Fibroblast of lung (primary cell): Measurements from ENCODE around the gene SLC22A7. TPM values are rescaled to one million over a fixed set of nuclear protein-coding genes. Genes with fewer than 3 reads are reported as not detected.

Experiments used
- DNase-seq, 2 donors: peaks; one replicate each; pipeline versions ENCODE4 v3.0.0 to v3.0.0-alpha.2; 2010; ENCODE audit warnings: low read depth in 2 of 2
- H2AFZ ChIP-seq: 2 replicates; pipeline ENCODE4 v1.5.1; 2012; ENCODE audit warnings: low read length, control low read depth, inconsistent platforms
- H3K27ac ChIP-seq: 2 replicates; pipeline ENCODE4 v1.5.1; 2011; ENCODE audit warnings: low read length, control low read depth; ENCODE audit not compliant: insufficient read depth
- H3K27me3 ChIP-seq: 2 replicates; pipeline ENCODE4 v1.5.1; 2011; ENCODE audit warnings: mild to moderate bottlenecking, low read length; ENCODE audit not compliant: control insufficient read depth, insufficient read depth
- H3K36me3 ChIP-seq: 2 replicates; pipeline ENCODE4 v1.5.1; 2011; ENCODE audit warnings: low read length; ENCODE audit not compliant: control insufficient read depth, insufficient read depth
- H3K4me1 ChIP-seq: 2 replicates; pipeline ENCODE4 v1.5.1; 2011; ENCODE audit warnings: low read length; ENCODE audit not compliant: control insufficient read depth, insufficient read depth; ENCODE audit errors: extremely low read depth
- H3K4me2 ChIP-seq: 2 replicates; pipeline ENCODE4 v1.5.1; 2011; ENCODE audit warnings: low read length, control low read depth; ENCODE audit not compliant: insufficient read depth; ENCODE audit errors: extremely low read depth
- H3K4me3 ChIP-seq, 4 experiments: fragments of 200-600 bp in 1 of 4; sonication (generic) in 1 of 4; replicated peaks in 1 of 4; 2 replicates each; pipeline ENCODE4 v1.5.1; 2011 to 2016; ENCODE audit warnings: low read length in 4 of 4, low read depth in 3 of 4, mild to moderate bottlenecking in 3 of 4, control low read depth in 2 of 4, inconsistent platforms in 1 of 4, mixed read lengths in 1 of 4; ENCODE audit not compliant: insufficient read depth in 1 of 4; ENCODE audit errors: control extremely low read depth in 1 of 4
- H3K79me2 ChIP-seq: 2 replicates; pipeline ENCODE4 v1.5.1; 2012; ENCODE audit warnings: mild to moderate bottlenecking, low read length, inconsistent platforms; ENCODE audit not compliant: control insufficient read depth, insufficient read depth
- H3K9ac ChIP-seq: 2 replicates; pipeline ENCODE4 v1.5.1; 2011; ENCODE audit warnings: mild to moderate bottlenecking, low read length, control low read depth; ENCODE audit not compliant: insufficient read depth
- H3K9me3 ChIP-seq: 2 replicates; pipeline ENCODE4 v1.5.1; 2012; ENCODE audit warnings: low read depth, low read length; ENCODE audit not compliant: control insufficient read depth, insufficient read depth
- H4K20me1 ChIP-seq: 2 replicates; pipeline ENCODE4 v1.5.1; 2011; ENCODE audit warnings: low read length; ENCODE audit not compliant: control insufficient read depth, insufficient read depth; ENCODE audit errors: extremely low read depth
- EZH2 ChIP-seq: IDR thresholded peaks from 2 replicates; pipeline ENCODE4 v1.5.1; 2012; ENCODE audit warnings: low read length, control low read depth, mild to moderate bottlenecking; ENCODE audit errors: missing control alignments
- polyA plus RNA-seq, 2 donors: library from polyadenylated mRNA; depleted of rRNA in 1 of 2; stranded (reverse) in 1 of 2; unstranded in 1 of 2; fragments of >200 nt; gene quantifications; 2 replicates each; pipeline ENCODE4 v1.2.1, GENCODE V29; 2011 to 2012; ENCODE audit warnings: missing spikeins in 1 of 2
- total RNA-seq: library from RNA; depleted of rRNA; stranded (reverse); fragments of >200 nt; gene quantifications from 2 replicates; pipeline ENCODE4 v1.2.1, GENCODE V29; 2014
- TF ChIP-seq, protein P1 (sequence below), 2 donors: IDR thresholded peaks in 1 of 2; conservative IDR thresholded peaks in 1 of 2; 1 replicate in 1 of 2; 2 replicates in 1 of 2; pipeline ENCODE4 v1.5.1; 2011 to 2012; ENCODE audit warnings: low read length in 2 of 2, control low read depth in 1 of 2, inconsistent platforms in 1 of 2, low read depth in 1 of 2, mild to moderate bottlenecking in 1 of 2

The SLC22A7 gene
- total and polyA plus RNA-seq, 2 donors (not counting 1 experiment from before 2014, with no cell fraction given) = not detected

DNA sequence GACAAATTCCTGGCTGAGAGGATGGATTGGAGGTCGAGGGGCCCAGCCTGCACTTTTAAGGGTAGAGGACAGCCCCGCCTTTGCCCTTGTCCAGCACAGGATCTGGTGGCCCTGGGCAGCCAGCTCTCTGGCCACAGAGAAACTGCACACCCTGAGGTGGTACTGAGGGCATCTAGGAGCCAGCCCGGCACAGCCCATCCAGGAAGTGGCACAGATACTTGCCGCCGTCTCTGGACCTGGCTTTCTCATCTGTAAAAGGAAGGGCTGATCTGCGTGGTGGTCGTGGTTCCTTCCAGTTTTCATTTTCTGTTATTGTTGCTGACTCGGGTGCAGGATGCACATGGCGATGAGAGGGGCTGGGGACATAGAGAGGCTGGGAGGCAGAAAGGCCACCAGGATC is 16.0 kb upstream of the SLC22A7 start:
- Histone ChIP-seq H3K27ac (no peak overlapping the region), H3K4me2 (no peak overlapping the region), H3K27me3 (peaks cover 10% of the 10 kb centered on the region), H3K9me3 (no peaks in the 10 kb centered on the region), H3K79me2 (no peaks in the 10 kb centered on the region), H2AFZ (no peak overlapping the region), H3K4me3 (no peak overlapping the region), H3K9ac (no peak overlapping the region), H4K20me1 (no peaks in the 10 kb centered on the region), H3K36me3 (no peaks in the 10 kb centered on the region), H3K4me1 (no peaks in the 10 kb centered on the region)
- TF ChIP-seq, protein P1, sequence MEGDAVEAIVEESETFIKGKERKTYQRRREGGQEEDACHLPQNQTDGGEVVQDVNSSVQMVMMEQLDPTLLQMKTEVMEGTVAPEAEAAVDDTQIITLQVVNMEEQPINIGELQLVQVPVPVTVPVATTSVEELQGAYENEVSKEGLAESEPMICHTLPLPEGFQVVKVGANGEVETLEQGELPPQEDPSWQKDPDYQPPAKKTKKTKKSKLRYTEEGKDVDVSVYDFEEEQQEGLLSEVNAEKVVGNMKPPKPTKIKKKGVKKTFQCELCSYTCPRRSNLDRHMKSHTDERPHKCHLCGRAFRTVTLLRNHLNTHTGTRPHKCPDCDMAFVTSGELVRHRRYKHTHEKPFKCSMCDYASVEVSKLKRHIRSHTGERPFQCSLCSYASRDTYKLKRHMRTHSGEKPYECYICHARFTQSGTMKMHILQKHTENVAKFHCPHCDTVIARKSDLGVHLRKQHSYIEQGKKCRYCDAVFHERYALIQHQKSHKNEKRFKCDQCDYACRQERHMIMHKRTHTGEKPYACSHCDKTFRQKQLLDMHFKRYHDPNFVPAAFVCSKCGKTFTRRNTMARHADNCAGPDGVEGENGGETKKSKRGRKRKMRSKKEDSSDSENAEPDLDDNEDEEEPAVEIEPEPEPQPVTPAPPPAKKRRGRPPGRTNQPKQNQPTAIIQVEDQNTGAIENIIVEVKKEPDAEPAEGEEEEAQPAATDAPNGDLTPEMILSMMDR (conservative IDR thresholded peaks at IDR 0.05 in 1 of 2, IDR thresholded peaks at IDR 0.05 in 1 of 2; ENCODE audit: low read depth in 1 of 2, low read length in 2 of 2) = no peak
- TF ChIP-seq EZH2 = no peak
- no peak for DNase-seq

DNA sequence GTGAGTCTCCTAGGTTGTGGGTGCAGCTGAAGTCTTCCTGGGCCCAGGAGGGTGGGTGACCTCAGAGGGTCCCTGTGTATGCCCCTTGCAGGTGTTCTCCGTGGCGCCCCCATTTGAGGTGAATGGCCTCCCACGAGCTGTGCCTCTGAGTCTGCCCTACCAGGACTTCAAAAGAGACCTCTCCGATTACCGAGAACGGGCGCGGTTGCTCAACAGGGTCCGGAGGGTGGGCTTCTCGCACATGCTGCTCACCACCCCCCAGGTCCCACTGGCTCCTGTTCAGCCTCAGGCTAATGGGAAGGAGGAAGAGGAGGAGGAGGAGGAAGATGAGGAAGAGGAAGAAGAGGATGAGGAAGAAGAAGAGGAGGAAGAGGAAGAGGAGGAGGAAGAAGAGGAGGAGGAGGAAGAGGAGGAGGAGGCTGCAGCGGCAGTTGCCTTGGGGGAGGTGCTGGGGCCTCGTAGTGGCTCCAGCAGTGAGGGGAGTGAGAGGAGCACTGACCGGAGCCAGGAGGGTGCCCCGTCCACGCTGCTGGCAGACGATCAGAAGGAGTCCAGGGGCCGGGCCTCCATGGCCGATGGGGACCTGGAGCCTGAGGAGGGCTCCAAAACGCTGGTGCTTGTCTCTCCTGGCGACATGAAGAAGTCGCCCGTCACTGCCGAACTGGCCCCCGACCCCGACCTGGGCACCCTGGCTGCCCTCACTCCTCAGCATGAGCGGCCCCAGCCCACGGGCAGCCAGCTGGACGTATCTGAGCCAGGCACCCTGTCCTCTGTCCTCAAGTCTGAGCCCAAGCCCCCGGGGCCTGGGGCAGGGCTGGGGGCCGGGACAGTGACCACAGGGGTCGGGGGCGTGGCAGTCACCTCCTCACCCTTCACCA is 15.2 kb upstream of the SLC22A7 start:
- no peak overlapping the region for H3K9ac ChIP-seq
- peaks cover 10% of the 10 kb centered on the region for H3K27me3 ChIP-seq
- H3K27ac ChIP-seq = no peak overlapping the region
- DNase-seq = no peak
- TF ChIP-seq EZH2 = no peak
- TF ChIP-seq, protein P1 (conservative IDR thresholded peaks at IDR 0.05 in 1 of 2, IDR thresholded peaks at IDR 0.05 in 1 of 2; ENCODE audit: low read depth in 1 of 2, low read length in 2 of 2) = no peak
- H3K4me3 ChIP-seq = no peak overlapping the region
- H3K36me3 ChIP-seq = no peaks in the 10 kb centered on the region
- H4K20me1 ChIP-seq = no peaks in the 10 kb centered on the region
- no peak overlapping the region for H3K4me2 ChIP-seq
- H2AFZ ChIP-seq = no peak overlapping the region
- H3K4me1 ChIP-seq = no peaks in the 10 kb centered on the region
- H3K9me3 ChIP-seq = no peaks in the 10 kb centered on the region
- no peaks in the 10 kb centered on the region for H3K79me2 ChIP-seq

DNA sequence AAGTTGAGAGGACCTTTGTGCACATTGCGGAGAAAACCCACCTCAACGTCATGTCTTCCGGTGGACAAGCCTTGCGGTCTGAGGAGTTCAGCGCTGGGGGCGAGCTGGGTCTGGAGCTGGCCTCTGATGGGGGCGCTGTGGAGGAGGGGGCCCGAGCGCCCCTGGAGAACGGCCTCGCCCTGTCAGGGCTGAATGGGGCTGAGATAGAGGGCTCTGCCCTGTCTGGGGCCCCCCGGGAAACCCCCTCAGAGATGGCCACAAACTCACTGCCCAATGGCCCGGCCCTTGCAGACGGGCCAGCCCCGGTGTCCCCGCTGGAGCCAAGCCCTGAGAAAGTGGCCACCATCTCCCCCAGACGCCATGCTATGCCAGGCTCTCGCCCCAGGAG is 14.6 kb upstream of the SLC22A7 start:
- no peak overlapping the region for H3K9ac ChIP-seq

More for the DNA sequence above, 14.6 kb upstream of the SLC22A7 start:
- Histone ChIP-seq H3K27me3 (peaks cover 10% of the 10 kb centered on the region), H3K79me2 (no peaks in the 10 kb centered on the region), H3K9me3 (no peaks in the 10 kb centered on the region), H3K4me2 (no peak overlapping the region), H2AFZ (no peak overlapping the region), H3K27ac (no peak overlapping the region), H3K4me1 (no peaks in the 10 kb centered on the region), H3K36me3 (no peaks in the 10 kb centered on the region), H3K4me3 (no peak overlapping the region), H4K20me1 (no peaks in the 10 kb centered on the region)
- TF ChIP-seq, protein P1 (conservative IDR thresholded peaks at IDR 0.05 in 1 of 2, IDR thresholded peaks at IDR 0.05 in 1 of 2; ENCODE audit: low read depth in 1 of 2, low read length in 2 of 2) = no peak
- TF ChIP-seq EZH2 = no peak
- no peak for DNase-seq
